GM23338 (cell line): ENCODE data around the gene RTP5. TPM values are rescaled to one million over a fixed set of nuclear protein-coding genes. Genes with fewer than 3 reads are reported as not detected.
"Not testable (repeated sequence)": the region's sequence is repeated elsewhere in the genome, so short reads cannot be mapped to it uniquely, and the experiment has no call there.

Experiments
- ATAC-seq: fragments of 200-7000 bp; cut with Tn5 transposase; 3 replicates; pipeline ENCODE4 v1.9.1; 2020
- DNase-seq: peaks from one replicate; pipeline ENCODE4 v3.0.0-alpha.2; 2015; ENCODE audit warnings: low spot score
- H2AFZ ChIP-seq: fragments of 200-600 bp; sonication (generic); 2 replicates; pipeline ENCODE4 v1.8.0; 2016; ENCODE audit warnings: antibody characterized with exemption, mild to moderate bottlenecking, moderate library complexity
- H3F3A ChIP-seq: fragments of 200-600 bp; sonication (generic); replicated peaks from 2 replicates; pipeline ENCODE4 v1.8.0; 2017; ENCODE audit warnings: antibody characterized with exemption, mixed run types, low read depth
- H3K27ac ChIP-seq: fragments of 200-600 bp; sonication (generic); 2 replicates; pipeline ENCODE4 v1.6.1; 2016; ENCODE audit warnings: low read depth
- H3K27me3 ChIP-seq: fragments of 200-600 bp; sonication (generic); 2 replicates; pipeline ENCODE4 v1.8.0; 2016; ENCODE audit warnings: mild to moderate bottlenecking, mixed run types, moderate library complexity; ENCODE audit not compliant: insufficient read depth
- H3K36me3 ChIP-seq: fragments of 200-600 bp; sonication (generic); 2 replicates; pipeline ENCODE4 v1.8.0; 2016; ENCODE audit warnings: mild to moderate bottlenecking; ENCODE audit not compliant: insufficient read depth
- H3K4me1 ChIP-seq: fragments of 200-600 bp; sonication (generic); 2 replicates; pipeline ENCODE4 v1.8.0; 2016; ENCODE audit warnings: mild to moderate bottlenecking, moderate library complexity; ENCODE audit not compliant: insufficient read depth
- H3K4me2 ChIP-seq: fragments of 200-600 bp; sonication (generic); 2 replicates; pipeline ENCODE4 v1.7.1; 2017; ENCODE audit warnings: mixed run types
- H3K4me3 ChIP-seq: fragments of 200-600 bp; sonication (generic); 2 replicates; pipeline ENCODE4 v1.6.1; 2016; ENCODE audit warnings: mixed run types
- H3K79me2 ChIP-seq: fragments of 200-600 bp; sonication (generic); replicated peaks from 2 replicates; pipeline ENCODE4 v1.8.0; 2017; ENCODE audit warnings: mild to moderate bottlenecking; ENCODE audit not compliant: insufficient read depth
- H3K9me2 ChIP-seq: fragments of 200-600 bp; sonication (generic); 2 replicates; pipeline ENCODE4 v1.8.0; 2017; ENCODE audit not compliant: insufficient read depth
- H4K20me1 ChIP-seq: fragments of 200-600 bp; sonication (generic); replicated peaks from 2 replicates; pipeline ENCODE4 v1.8.0; 2017; ENCODE audit warnings: mild to moderate bottlenecking; ENCODE audit not compliant: insufficient read depth
- H3K27ac Mint-ChIP-seq: 2 replicates; pipeline ENCODE4 v1.8.0; 2020; ENCODE audit warnings: inconsistent platforms, mild to moderate bottlenecking, moderate library complexity, mixed read lengths
- H3K27me3 Mint-ChIP-seq: 3 replicates; pipeline ENCODE4 v1.8.0; 2022; ENCODE audit warnings: low read depth, mild to moderate bottlenecking, moderate library complexity, mixed read lengths, inconsistent platforms; ENCODE audit not compliant: insufficient read depth, poor library complexity
- H3K36me3 Mint-ChIP-seq: 3 replicates; pipeline ENCODE4 v1.8.0; 2021; ENCODE audit warnings: low read depth, mild to moderate bottlenecking, inconsistent platforms, moderate library complexity, mixed read lengths
- H3K4me1 Mint-ChIP-seq: 3 replicates; pipeline ENCODE4 v1.8.0; 2020; ENCODE audit warnings: mild to moderate bottlenecking, inconsistent platforms, mixed read lengths
- H3K4me3 Mint-ChIP-seq: 3 replicates; pipeline ENCODE4 v1.8.0; 2021; ENCODE audit warnings: moderate library complexity, mild to moderate bottlenecking, inconsistent platforms, mixed read lengths
- H3K9me3 Mint-ChIP-seq: 3 replicates; pipeline ENCODE4 v1.8.0; 2020; ENCODE audit warnings: moderate library complexity, mild to moderate bottlenecking, inconsistent platforms, mixed read lengths
- CREB1 ChIP-seq: fragments of 250-450 bp; sonication (Bioruptor Pico); IDR thresholded peaks from 2 replicates; pipeline ENCODE4 v1.5.0; 2020; ENCODE audit warnings: low read depth, mild to moderate bottlenecking, moderate library complexity
- ETS1 ChIP-seq: IDR thresholded peaks from 2 replicates; pipeline ENCODE4 v1.6.1; 2016; ENCODE audit warnings: antibody characterized with exemption
- EZH2 ChIP-seq: fragments of 200-600 bp; sonication (generic); IDR thresholded peaks from one replicate; pipeline ENCODE4 v1.8.0; 2017; ENCODE audit warnings: antibody characterized with exemption, mild to moderate bottlenecking, low read depth; ENCODE audit not compliant: unreplicated experiment
- JUNB ChIP-seq: IDR thresholded peaks from one replicate; pipeline ENCODE4 v1.6.1; 2016; ENCODE audit warnings: antibody characterized with exemption; ENCODE audit not compliant: unreplicated experiment
- NANOG ChIP-seq: IDR thresholded peaks from 2 replicates; pipeline ENCODE4 v1.6.1; 2016; ENCODE audit warnings: antibody characterized with exemption, borderline replicate concordance
- POLR2AphosphoS5 ChIP-seq: IDR thresholded peaks from 2 replicates; pipeline ENCODE4 v1.6.1; 2016; ENCODE audit warnings: antibody characterized with exemption, low read depth
- STAT1 ChIP-seq: IDR thresholded peaks from one replicate; pipeline ENCODE4 v1.6.1; 2016; ENCODE audit warnings: antibody characterized with exemption; ENCODE audit not compliant: unreplicated experiment
- polyA plus RNA-seq: library from polyadenylated mRNA; unstranded; fragments of >200 nt; fragmentation: Nextera tagmentation; extraction: Ambion mirVana; gene quantifications from 2 replicates; pipeline ENCODE4 v1.2.1, GENCODE V29; 2016
- total RNA-seq: library from RNA; depleted of rRNA; stranded (reverse); fragments of >200 nt; shearing (Covaris generic); gene quantifications from 2 replicates; pipeline ENCODE4 v1.2.3, GENCODE V29; 2014
- TF ChIP-seq, protein P1 (sequence below), 2 experiments: fragments of 200-600 bp in 1 of 2; sonication (generic) in 1 of 2; conservative IDR thresholded peaks; 2 replicates each; pipeline versions ENCODE4 v1.5.1 to v1.6.1; 2016 to 2017; ENCODE audit warnings: antibody characterized with exemption in 2 of 2, low read depth in 2 of 2, mild to moderate bottlenecking in 2 of 2, moderate library complexity in 1 of 2

Gene RTP5
- total and polyA plus RNA-seq, 2 experiments from 2014 or later, result not detected

- H4K20me1 ChIP-seq, H3K4me2 ChIP-seq, ATAC-seq, H3K4me3 ChIP-seq, DNase-seq, H3K4me3 Mint-ChIP-seq, H3K36me3 ChIP-seq, H3K27ac Mint-ChIP-seq, H3K36me3 Mint-ChIP-seq, H3K27me3 ChIP-seq, H3K9me2 ChIP-seq, H3K27ac ChIP-seq, H3K9me3 Mint-ChIP-seq, H2AFZ ChIP-seq, H3K79me2 ChIP-seq, H3F3A ChIP-seq: not testable (repeated sequence)
- Mint-ChIP-seq H3K4me1 (peaks cover 17% of the 10 kb centered on the region), H3K27me3 (peaks cover 13% of the 10 kb centered on the region)
- peaks cover 10% of the 10 kb centered on the region; the same call in 1 of the 2 replicates for H3K4me1 ChIP-seq
These were observed 36.8 kb downstream of the RTP5 start for GRCh38 chr2:241906378-241906770.

DNA sequence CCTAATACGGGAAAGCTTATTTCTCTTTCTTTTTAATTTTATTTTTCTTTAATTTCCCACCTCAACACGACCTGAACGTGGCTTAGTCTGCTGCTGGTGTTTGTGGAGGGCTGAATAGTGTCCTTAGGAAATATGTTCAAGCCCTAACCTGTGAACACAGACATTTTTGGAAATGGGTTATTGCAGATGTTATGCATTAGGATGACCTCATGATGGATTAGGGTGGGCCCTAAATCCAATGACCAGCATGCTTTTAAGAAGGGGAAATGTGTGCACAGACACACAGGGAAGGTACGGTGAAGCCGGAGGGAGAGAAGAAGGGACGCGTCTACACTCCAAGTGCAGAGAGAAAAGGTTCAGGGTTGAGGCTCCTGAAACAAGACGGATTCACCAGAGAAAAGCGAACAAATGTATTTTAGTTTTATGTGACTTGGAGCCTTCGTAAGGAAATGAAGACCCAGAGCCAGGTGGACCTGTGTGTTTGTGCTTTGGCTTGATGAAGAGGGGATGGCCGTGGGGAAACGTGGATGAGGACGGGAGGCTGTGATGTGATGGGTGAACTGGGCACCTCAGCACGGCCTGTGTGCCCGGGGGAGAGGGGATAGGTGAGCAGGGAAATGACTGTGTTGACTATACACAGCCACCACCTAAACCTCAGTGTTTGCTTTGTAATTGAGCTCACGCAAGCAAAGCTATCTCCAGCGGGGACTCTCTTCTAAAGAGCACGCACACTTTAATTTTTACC, 37.5 kb downstream of the RTP5 start:
- H3K27ac Mint-ChIP-seq, result no peak overlapping the region
- H3F3A ChIP-seq, result 0 out of 2 replicates have a peak, but pooled peaks cover 2% of the 10 kb centered on the region

GRCh38 chr2:241907831-241908230, 38.3 kb downstream of the RTP5 start:
- H3K4me3 Mint-ChIP-seq, ATAC-seq: not testable (repeated sequence)

More for the DNA sequence above, 37.5 kb downstream of the RTP5 start:
- no peak overlapping the region for H3K4me3 ChIP-seq
- no peak overlapping the region for H3K27ac ChIP-seq
- Mint-ChIP-seq H3K27me3 (peaks cover 8% of the 10 kb centered on the region), H3K4me1 (peaks cover 17% of the 10 kb centered on the region), H3K9me3 (no peaks in the 10 kb centered on the region), H3K36me3 (no peaks in the 10 kb centered on the region; the same call in 2 of the 3 replicates), H3K4me3 (no peak overlapping the region)
- DNase-seq, result no peak
- no peak for ATAC-seq
- H4K20me1 ChIP-seq, result no peaks in the 10 kb centered on the region; the same call in 1 of the 2 replicates
- peaks cover 11% of the 10 kb centered on the region for H3K4me1 ChIP-seq
- no peaks in the 10 kb centered on the region for H3K79me2 ChIP-seq
- TF ChIP-seq ETS1 (no peak), CREB1 (no peak), JUNB (no peak), STAT1 (no peak), NANOG (no peak), EZH2 (no peak), POLR2AphosphoS5 (no peak)
- TF ChIP-seq, protein P1, sequence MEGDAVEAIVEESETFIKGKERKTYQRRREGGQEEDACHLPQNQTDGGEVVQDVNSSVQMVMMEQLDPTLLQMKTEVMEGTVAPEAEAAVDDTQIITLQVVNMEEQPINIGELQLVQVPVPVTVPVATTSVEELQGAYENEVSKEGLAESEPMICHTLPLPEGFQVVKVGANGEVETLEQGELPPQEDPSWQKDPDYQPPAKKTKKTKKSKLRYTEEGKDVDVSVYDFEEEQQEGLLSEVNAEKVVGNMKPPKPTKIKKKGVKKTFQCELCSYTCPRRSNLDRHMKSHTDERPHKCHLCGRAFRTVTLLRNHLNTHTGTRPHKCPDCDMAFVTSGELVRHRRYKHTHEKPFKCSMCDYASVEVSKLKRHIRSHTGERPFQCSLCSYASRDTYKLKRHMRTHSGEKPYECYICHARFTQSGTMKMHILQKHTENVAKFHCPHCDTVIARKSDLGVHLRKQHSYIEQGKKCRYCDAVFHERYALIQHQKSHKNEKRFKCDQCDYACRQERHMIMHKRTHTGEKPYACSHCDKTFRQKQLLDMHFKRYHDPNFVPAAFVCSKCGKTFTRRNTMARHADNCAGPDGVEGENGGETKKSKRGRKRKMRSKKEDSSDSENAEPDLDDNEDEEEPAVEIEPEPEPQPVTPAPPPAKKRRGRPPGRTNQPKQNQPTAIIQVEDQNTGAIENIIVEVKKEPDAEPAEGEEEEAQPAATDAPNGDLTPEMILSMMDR (conservative IDR thresholded peaks at IDR 0.05; ENCODE audit: low read depth in 2 of 2), result no peak
- no peaks in the 10 kb centered on the region for H3K36me3 ChIP-seq
- H3K27me3 ChIP-seq, result no peaks in the 10 kb centered on the region
- H3K9me2 ChIP-seq, result no peaks in the 10 kb centered on the region
- H3K4me2 ChIP-seq, result no peak overlapping the region
- H2AFZ ChIP-seq, result no peak overlapping the region

More at GRCh38 chr2:241907831-241908230, 38.3 kb downstream of the RTP5 start:
- H3K9me3 Mint-ChIP-seq, H4K20me1 ChIP-seq, H3F3A ChIP-seq, H3K36me3 Mint-ChIP-seq, H3K27me3 Mint-ChIP-seq, H3K4me3 ChIP-seq, H3K27me3 ChIP-seq, H3K4me2 ChIP-seq, H3K27ac ChIP-seq, H3K9me2 ChIP-seq, H3K36me3 ChIP-seq, H3K27ac Mint-ChIP-seq, H2AFZ ChIP-seq, DNase-seq, H3K79me2 ChIP-seq: not testable (repeated sequence)
- peaks cover 20% of the 10 kb centered on the region for H3K4me1 Mint-ChIP-seq
- H3K4me1 ChIP-seq, result peaks cover 18% of the 10 kb centered on the region
